Lower leg skin (tissue), 4 donors: ENCODE measurements around the gene SAP30L. TPM values are rescaled to one million over a fixed set of nuclear protein-coding genes. Genes with fewer than 3 reads are reported as not detected.

Source experiments
- DNase-seq, 2 donors: peaks; one replicate each; pipeline ENCODE4 v3.0.0-alpha.2; 2019; ENCODE audit warnings: low spot score in 2 of 2
- H3K4me3 ChIP-seq: fragments of 200-600 bp; sonication (generic); 2 replicates; pipeline ENCODE4 v1.5.1; 2017; ENCODE audit warnings: mild to moderate bottlenecking, low read depth; ENCODE audit not compliant: poor library complexity, severe bottlenecking
- CTCF ChIP-seq, 3 donors: fragments of 450-650 bp; IDR thresholded peaks; one replicate each; pipeline ENCODE4 v1.5.1; 2016; ENCODE audit warnings: antibody characterized with exemption in 3 of 3, mild to moderate bottlenecking in 3 of 3, moderate library complexity in 2 of 3
- POLR2A ChIP-seq, 2 donors: fragments of 450-650 bp; IDR thresholded peaks; one replicate each; pipeline ENCODE4 v1.6.1; 2016 to 2017; ENCODE audit warnings: antibody characterized with exemption in 2 of 2, mild to moderate bottlenecking in 1 of 2, moderate library complexity in 1 of 2
- WGBS, 2 donors: methylation state at CpG; one replicate each; pipeline ENCODE4 v1.1.5; 2018; 5-methylcytosine and 5-hydroxymethylcytosine counted together
- intact Hi-C: fragments of 100-400 bp; cut with DNase I; formaldehyde crosslinking; loops from one replicate; pipeline ENCODE4 v1.15.0; 2023; ENCODE audit warnings: low total_unique reads
- total RNA-seq, 4 donors: library from RNA; depleted of rRNA; stranded (reverse); fragments of >200 nt; gene quantifications; one replicate each; pipeline ENCODE4 v1.1.0, GENCODE V29; 2016

SAP30L gene
- total RNA-seq, 4 donors from 2014 or later: 28.3 to 54.4 (median 39.9) TPM

GRCh38 chr5:154444556-154445421, 1.0 kb upstream of the SAP30L start:
- no peak for TF ChIP-seq POLR2A (IDR thresholded peaks at IDR 0.05)
- TF ChIP-seq CTCF (IDR thresholded peaks at IDR 0.05): no peak
- H3K4me3 ChIP-seq: peak overlapping the region; percentile 98
- peak in 1 of 2 donors; percentile 87 for DNase-seq
- WGBS, 2 donors: 5 to 6% methylated on average over 22 to 30 of the region's 30 CpGs
- intact Hi-C loops: no loop called here

- WGBS, 2 donors: 0 to 1% methylated on average over 26 to 45 of the region's 87 CpGs
- DNase-seq: peak in 1 of 2 donors; percentile 93
Observed at GRCh38 chr5:154446195-154447088, 645 bp downstream of the SAP30L start.

DNA sequence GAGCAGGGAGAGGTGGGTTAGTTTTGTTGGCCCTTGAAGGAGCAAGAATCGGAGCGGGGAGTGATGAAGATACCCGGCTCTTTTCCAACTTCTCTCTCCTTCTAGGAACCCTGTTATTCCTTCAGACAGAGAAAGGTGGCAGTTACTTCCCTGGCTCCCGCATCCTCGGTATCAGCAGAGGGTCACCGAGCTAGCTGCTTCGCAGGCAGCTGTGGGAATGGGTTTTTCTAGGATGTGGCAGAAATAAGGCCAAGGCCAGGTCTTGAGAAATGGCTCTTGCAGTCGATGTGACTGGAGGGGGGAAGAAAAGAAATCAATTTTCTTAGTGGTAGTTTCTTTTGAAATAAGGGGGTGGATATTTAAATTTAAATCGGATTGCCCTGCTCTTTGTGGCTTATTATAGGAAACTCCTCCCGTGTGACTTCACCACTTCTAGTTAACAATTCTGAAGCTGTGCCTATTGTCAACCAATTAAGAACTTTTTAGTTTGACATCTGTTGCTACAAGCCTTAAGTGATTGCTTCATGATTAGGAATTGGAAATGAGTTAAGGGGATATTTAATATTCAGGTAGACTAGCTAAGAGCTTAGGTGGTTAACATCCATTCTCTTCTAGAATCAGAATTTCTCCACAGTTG, 1.4 kb downstream of the SAP30L start:
- no peak overlapping the region for H3K4me3 ChIP-seq
- intact Hi-C loops: no loop called here
- TF ChIP-seq POLR2A (IDR thresholded peaks at IDR 0.05) (no peak), CTCF (IDR thresholded peaks at IDR 0.05) (no peak)
- DNase-seq: no peak
- 2% methylated on average over 10 of the region's 10 CpGs for WGBS, 2 donors

More at GRCh38 chr5:154446195-154447088, 645 bp downstream of the SAP30L start:
- intact Hi-C loops: no loop called here
- no peak for TF ChIP-seq POLR2A (IDR thresholded peaks at IDR 0.05)
- H3K4me3 ChIP-seq: peak overlapping the region; percentile 98

DNA sequence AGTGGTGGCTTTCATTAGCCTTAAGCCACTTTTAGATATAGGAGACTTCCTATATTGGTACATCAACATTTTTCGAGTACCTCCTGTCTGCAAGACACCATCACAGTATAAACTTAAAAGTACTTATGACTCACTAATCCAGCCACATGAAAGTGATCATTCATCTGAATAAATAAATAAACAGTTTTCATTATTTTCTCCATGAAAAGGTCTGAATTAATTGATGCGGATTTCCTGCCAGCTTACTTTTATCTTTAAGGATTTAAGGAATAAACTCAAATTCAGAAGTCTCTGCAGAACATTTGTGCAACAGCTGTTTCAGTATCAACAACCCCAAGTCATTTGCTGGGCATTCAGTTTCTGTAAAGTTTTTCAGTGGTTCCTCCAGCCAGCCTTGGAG, 4.0 kb downstream of the SAP30L start:
- WGBS, 2 donors: 82 to 86% methylated on average over 2 of the region's 2 CpGs
- no peak for TF ChIP-seq POLR2A (IDR thresholded peaks at IDR 0.05)
- TF ChIP-seq CTCF (IDR thresholded peaks at IDR 0.05): no peak
- H3K4me3 ChIP-seq: no peak overlapping the region
- DNase-seq: no peak
- intact Hi-C loops: no loop called here

DNA sequence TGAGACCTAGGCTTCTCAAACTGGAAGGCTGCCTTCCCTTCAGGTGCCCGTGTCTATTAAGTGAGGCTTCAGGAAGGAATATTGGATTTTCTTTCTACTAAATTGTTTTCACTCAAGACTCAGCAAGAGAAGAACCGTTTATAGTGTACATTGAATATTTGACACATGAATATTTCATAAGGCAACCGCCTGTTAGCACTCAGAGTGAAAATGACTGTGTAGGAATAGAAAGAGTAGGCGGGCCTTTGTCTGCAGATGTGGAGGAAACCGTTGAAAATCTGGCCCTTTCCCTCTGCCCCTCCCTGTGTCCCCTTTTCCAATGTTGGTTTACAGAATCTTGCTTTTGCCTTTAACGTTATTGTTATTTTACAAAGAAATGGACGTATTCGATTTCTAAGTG, 6.2 kb downstream of the SAP30L start:
- TF ChIP-seq CTCF (IDR thresholded peaks at IDR 0.05) (no peak), POLR2A (IDR thresholded peaks at IDR 0.05) (no peak)
- H3K4me3 ChIP-seq: no peak overlapping the region
- WGBS, 2 donors: 82 to 89% methylated on average over 8 of the region's 8 CpGs
- no peak for DNase-seq
- intact Hi-C loops: no loop called here
